ENCODE measurements around the gene SMDT1.
A peak's percentile ranks its signal among the peaks of the same experiment; 100 is the strongest.
"Not testable (repeated sequence)": the region's sequence is repeated elsewhere in the genome, so short reads cannot be mapped to it uniquely, and the experiment has no call there.

SMDT1 gene

GRCh38 chr22:42111798-42112197, 32.3 kb downstream of the SMDT1 start:
- DNase-seq (ENCODE audit: low spot score), result no peak

- not testable (repeated sequence) for DNase-seq (ENCODE audit: low spot score)
Measured at GRCh38 chr22:42112793-42113192, 33.3 kb downstream of the SMDT1 start.

- no peak for DNase-seq (ENCODE audit: low spot score)
Measured at GRCh38 chr22:42114721-42115120, 35.2 kb downstream of the SMDT1 start.

- DNase-seq (ENCODE audit: low spot score), result not testable (repeated sequence)
Measured at GRCh38 chr22:42115420-42115830, 35.9 kb downstream of the SMDT1 start.

- DNase-seq (ENCODE audit: low spot score), result no peak
Measured at GRCh38 chr22:42116848-42117424, 37.4 kb downstream of the SMDT1 start.

GRCh38 chr22:42120231-42121021, 40.9 kb downstream of the SMDT1 start:
- DNase-seq (ENCODE audit: low spot score), result peak; percentile 34

GRCh38 chr22:42123529-42123928, 44.0 kb downstream of the SMDT1 start:
- DNase-seq (ENCODE audit: low spot score), result not testable (repeated sequence)

- no peak for DNase-seq (ENCODE audit: low spot score)
Measured at GRCh38 chr22:42127606-42128005, 48.1 kb downstream of the SMDT1 start.

- DNase-seq (ENCODE audit: low spot score), result not testable (repeated sequence)
Measured at GRCh38 chr22:42128007-42128406, 48.5 kb downstream of the SMDT1 start.

- not testable (repeated sequence) for DNase-seq (ENCODE audit: low spot score)
Measured at GRCh38 chr22:42128776-42129694, 49.5 kb downstream of the SMDT1 start.

- DNase-seq (ENCODE audit: low spot score), result not testable (repeated sequence)
Measured at GRCh38 chr22:42130182-42130581, 50.7 kb downstream of the SMDT1 start.

GRCh38 chr22:42130639-42131431, 51.3 kb downstream of the SMDT1 start, which contains the start of gene CYP2D6:
TSS of gene CYP2D6 (minus strand) at chr22:42130810. CDS start at chr22:42130791, 19 bp downstream.
- not testable (repeated sequence) for DNase-seq (ENCODE audit: low spot score)

GRCh38 chr22:42131562-42131961, 52.1 kb downstream of the SMDT1 start:
- DNase-seq (ENCODE audit: low spot score), result no peak

- no peak for DNase-seq (ENCODE audit: low spot score)
Measured at GRCh38 chr22:42132457-42132856, 53.0 kb downstream of the SMDT1 start.
